HG03280 (cell line): Measurements from ENCODE around the gene COL12A1.

Experiments
- ATAC-seq: cut with Tn5 transposase; IDR thresholded peaks from one replicate; pipeline ENCODE4 v1.9.1; 2021; ENCODE audit warnings: mild to moderate bottlenecking, moderate library complexity; ENCODE audit not compliant: unreplicated experiment

COL12A1 gene

DNA sequence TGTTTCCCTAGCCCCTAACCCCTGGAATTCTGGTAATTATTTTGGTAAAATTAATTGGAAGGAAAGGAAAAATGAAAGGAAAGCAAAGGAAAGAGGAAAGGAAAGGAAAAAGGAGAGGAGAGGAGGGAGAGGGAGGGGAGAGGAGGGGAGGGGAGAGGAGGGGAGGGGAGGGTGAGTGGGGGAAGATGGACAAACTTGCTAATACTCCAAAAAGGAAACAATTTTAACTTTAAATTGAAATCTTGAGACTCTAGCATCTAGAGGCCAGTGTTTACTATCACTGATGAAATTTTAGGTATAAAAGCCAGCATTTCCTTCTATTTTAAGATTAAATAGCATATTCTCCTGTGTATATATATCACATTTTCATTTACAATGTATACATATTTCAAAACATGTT lies 156.5 kb downstream of the COL12A1 start:
- no peak for ATAC-seq

DNA sequence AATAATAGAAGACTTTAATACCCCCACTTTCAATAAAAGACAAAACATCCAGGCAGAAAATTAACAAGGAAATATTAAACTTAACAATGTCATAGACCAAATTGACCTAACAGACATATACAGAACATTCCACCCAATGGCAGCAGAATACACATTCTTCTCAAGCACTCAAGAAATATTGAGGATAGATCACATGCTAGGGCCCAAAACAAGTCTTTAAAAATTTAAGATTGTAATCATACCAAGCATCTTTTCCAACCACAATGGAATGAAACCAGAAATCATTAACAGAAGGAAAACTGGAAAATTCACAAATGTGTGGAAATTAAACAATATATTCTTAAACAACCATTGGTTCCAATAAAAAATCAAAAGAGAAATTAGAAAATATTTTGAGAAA lies 161.0 kb downstream of the COL12A1 start:
- ATAC-seq, result no peak

DNA sequence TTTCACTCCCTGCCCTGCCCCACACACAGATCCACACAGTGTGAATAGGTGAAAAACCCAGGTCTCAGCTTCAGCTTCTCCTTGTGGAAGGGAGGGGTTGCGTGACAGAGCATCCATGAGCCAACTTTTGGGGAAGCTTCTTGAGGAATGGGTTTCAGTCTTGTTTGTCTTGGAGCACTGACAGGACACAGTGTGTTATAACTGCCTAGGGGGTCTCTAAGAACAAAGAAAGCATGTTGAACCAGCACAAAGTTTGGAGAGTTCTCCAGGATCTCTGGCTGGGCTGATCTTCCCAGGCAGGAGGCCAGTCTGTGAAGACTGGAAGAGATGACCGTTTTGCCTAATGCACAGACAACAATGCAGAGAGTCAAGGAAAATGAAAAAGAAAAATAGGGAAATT lies 164.5 kb downstream of the COL12A1 start:
- no peak for ATAC-seq
